HG03135 (cell line): ENCODE results near the gene DKC1.

Source experiments
- ATAC-seq: cut with Tn5 transposase; IDR thresholded peaks from one replicate; pipeline ENCODE4 v1.9.1; 2021; ENCODE audit warnings: mild to moderate bottlenecking, moderate library complexity; ENCODE audit not compliant: unreplicated experiment

Gene DKC1

DNA sequence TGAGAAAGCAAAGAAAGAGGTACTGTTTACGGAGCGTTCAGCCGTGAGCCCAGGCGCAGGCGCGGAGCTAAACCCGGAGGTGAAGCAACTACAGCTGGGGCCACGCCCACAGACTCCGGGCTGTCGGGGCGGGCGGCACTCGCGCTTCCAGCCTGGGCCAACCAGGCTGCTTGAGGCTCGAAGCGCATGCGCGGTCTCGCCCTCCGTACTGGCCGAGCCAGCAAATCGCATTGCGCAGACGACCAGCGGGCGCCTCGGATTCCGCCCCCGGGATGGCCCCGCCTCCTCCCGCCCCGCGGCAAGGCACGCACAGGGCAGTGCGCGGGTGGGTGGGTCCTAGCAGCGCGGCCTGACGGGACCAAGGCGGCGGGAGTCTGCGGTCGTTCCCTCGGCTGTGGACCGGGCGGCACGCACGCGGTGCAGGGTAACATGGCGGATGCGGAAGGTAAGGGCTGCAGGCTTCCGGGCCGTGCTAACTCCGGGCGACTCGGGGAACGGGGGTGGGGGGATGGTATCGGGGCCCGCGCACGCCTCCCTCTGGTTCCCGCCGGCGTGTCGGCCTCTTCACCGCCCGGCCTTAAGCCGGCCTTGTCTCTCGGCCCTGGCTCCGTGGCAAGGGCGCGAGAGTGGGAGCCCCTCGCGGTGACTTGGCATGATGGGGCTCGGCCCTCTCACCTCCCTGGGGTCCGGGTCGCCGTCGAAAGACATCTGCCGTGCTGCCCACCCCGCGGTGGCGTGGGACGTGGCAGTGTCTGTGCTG is at the start of gene DKC1:
Gene DKC1 (plus strand): TSS at position 328 of the 760 bp plus-strand sequence. CDS start 102 bp downstream, at position 430.
- ATAC-seq, result peak; percentile 79

DNA sequence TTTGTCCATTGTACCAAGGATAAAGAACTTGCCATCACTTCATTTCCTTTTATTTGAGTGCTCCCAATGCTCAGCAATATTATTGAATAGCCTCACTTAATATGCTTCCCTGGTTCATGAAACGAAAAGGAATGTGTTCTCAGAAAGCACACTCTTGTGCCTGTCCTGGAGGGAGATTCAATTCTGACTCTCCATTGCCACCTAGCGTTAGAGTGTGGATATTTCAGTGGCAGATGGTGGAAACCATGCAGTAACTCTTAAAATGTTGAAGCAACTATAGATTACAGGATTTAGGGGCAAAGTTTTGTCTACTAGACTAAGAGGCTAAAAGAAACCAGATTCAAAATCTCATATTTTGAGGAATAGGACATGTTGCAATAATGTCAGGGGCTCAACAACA is 47.7 kb upstream of the DKC1 start:
- ATAC-seq, result peak; percentile 45

DNA sequence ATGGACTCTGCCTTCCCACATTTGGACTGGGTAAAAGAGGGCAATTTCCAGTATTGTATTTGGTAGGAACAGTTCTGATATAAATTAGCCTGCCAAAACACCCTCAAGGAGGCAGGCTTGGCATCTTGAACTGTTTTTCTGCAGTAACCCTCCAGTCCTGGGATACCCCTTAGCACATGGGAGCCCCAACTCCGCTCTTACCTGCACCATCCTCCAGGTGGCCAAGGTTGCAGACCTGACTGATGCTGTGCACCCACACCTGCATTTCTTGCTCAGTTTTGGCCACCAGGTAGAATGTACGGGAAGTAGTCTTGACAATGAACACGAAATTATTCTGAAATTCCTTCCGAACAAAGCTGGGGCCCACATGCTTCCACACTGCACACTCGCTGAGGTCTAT is 46.8 kb upstream of the DKC1 start:
- no peak for ATAC-seq

DNA sequence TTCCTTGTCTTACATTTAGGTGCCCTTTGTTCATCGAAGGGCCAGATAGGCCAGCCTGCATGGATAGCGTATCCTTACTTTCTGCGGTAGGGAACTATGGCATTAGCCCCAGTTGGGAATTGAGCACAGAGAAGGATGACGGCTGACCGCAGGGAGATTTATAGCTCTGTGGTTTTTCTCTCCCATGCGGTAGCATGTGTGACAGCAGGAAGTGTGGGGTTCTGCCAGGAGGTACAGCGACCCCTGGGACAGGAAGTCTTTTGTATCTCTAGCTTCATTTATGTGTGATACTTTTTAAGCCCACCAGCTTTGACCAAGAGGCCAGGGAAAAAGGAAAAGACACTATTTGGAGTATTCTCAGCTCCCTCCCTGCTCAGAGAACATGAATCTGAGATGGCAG is 44.8 kb upstream of the DKC1 start:
- ATAC-seq, result no peak

DNA sequence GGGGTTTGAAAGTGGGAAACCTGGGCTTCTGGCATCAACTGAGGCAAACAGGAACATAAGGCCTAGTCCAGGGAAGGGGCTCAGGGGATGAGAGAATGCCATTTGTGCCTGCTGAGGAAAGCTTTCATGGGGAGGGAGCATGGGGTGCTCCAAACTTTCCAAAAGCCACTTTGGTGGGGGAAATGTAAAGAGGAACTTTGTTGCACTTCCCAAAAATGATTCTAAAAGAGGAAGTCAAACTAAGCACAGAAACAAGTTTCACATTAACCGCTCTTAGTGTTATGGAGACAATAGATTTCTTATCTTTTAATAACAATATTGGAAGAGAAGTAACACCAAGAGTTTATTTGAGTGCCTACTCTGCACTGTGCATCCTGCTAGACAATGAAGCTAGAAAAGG is 44.0 kb upstream of the DKC1 start:
- ATAC-seq, result no peak

DNA sequence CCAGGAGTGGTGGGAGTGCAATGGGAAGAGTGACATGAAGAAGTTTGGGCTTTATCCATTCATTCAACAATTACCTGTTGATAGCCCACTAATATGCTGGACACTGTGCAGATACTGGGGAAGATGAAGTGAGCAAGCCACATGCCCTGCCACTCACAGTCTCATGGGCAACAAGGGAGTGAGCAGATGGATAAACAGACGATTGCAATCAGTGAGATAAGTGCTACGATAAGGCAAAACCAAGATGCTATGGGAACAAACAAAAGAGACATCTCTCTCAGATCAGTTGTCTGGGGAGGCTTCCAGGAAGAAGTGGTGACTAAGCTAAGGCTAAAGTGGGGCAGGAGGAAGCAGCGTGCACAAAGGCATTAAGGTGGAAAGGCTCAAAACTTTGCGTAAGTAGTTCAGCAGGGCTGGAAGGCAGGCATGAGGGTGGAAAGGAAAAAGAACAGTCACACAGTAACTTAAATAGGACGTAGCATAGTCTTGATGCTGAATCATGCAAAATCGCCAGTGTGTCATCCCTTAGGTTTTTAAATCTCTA is 43.5 kb upstream of the DKC1 start:
- no peak for ATAC-seq

DNA sequence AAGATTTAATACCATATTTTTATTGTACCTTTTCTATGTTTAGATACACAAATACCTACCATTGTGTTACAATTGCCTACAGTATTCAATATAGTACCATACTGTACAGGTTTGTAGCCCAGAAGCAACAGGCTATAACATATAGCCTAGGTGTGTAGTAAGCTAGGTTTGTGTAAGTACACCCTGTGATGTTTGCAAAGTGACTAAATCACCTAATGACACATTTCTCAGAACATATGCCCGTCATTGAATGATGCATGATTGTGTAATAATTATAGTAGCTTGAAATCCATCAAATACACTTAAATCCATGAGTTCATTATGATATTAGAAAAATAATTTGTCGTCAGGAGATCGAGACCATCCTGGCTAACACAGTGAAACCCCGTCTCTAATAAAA is 42.6 kb upstream of the DKC1 start:
- no peak for ATAC-seq

DNA sequence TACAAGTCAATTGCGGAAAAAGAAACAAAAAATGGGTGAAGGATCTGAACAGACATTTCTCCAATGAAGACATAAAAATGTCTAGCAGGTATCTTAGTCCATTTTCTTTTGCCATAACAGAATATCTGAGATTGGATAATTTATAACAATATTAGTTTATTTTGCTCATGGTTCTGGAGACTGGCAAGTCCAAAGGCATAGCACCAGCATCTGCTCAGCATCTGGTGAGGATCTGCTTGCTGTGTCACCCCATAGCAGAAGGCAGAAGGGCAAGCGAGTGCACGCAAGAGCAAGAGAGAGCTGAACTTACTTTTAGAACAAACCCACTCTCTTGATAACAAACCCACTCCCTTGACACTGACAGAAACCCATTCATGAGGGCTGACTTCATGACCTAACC is 41.5 kb upstream of the DKC1 start:
- no peak for ATAC-seq

DNA sequence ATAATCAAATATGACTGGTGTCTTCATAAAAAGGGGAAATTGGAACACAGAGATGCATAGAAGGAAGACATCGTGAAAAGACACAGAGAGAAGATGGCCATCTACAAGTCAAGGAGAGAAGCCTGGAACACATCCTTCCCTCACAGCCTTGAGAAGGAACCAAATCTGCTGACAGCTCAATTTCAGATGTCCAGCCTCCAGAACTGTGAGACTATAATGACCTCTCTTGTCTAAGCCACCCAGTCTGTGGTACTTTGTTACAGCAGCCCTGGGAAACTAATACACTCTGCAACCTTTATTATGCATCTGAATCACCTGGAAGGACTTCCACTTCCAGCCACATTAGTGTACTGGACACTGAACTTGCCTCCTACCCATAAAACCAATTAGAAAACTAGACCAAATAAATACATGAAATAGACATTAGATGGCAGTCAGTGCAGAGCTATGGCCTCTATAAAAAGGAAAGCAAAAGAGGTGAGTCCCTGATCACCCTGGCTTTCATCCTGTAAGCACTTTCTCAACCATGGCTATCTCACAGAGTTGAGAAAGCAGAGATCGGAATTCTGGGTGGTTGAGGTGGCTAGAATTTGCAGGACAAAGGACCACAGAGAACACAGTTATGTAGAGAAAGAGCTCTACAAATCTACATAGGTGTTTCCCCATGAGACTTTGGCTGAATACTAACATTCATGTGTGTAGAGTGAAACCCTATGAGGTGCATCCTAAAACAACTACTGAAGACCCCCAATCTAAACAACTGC is 37.5 kb upstream of the DKC1 start:
- no peak for ATAC-seq

DNA sequence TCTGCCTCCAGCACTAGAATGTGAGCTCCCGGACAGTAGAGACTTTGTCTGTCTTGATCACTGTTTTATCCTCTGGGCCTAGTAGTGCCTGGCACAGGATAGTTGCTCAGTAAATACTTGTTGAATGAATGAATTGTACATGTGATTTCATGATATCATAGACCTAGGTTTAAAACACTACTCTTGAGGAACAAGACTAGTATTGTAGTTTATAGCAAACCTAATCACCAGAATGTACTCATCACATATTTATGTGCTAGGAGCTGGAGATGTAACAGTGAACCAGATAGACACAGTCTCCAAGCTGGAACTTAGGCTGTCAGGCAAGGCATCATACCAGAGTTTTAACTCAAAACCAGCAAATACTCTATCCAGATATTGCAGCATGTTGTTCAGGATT is 35.2 kb upstream of the DKC1 start:
- no peak for ATAC-seq

DNA sequence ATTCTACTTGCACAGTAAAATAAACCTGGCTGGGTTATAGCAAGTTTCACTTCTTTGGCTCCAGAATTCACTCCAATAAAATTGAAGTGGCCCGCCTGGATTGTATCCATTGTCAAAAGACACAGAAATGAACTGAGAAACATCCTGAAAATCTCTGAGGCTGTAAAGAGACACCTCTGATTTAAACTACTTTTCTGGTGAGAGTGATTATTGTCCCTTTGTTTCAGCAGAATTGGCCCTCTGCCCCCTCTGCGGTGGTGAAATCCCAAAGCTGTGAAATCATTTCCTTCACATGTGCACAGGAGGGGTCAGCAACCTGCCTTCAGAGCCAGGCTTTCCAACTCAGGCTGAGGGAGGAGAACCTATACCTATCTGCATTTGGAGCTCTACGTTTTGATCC is 34.8 kb upstream of the DKC1 start:
- ATAC-seq, result no peak

DNA sequence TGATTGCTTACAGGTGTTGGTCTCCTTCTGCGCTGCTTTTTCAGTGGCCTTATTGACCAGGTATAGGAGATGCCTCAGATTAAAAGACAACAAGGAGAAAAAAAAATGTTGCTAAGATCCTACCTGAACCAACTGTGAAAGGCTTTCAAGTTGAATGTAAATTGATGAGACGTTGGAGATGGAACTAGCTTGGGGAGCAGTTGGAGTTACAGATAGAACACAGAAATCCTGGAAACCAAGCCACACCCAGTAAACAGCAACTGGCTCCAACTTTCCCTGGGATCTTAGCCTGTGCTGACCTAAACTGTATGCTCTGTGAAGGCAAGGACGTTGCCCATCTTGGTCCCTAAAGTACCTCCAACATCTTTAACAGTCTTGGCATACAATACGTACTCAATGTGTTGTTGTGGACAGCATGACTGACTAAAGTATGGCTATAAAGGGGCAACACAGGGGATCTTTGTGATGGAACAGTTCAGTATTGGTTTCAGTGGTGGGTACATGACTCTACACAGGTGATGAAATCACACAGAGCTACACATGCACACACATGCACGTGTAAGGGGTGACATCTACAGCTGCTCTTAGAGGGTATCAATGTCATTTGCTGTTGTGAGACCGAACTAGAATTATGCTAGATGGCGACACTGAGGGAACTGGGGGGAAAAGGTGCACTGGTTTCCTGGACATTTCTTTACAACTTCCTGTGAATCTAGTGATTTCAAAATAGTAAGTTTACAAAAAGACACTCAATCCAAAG is 34.1 kb upstream of the DKC1 start:
- no peak for ATAC-seq

DNA sequence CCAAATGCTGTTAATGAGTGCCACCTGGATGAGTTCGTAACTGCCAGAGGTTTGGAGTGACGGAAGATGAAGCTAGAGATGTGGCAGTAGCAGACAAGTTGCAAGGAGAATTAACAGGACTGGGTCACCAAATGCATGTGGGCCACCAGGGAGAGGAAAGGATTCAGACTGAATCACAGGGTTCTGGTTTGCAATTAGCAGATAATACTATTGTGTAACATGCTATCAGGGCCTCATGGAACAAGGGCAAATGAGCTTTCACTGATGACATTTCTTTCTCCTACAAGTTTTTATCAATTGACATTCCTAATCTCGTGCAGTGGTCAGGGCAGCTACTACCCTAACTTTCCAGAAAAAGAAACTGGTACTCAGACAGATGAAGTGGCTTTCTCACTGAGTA is 33.2 kb upstream of the DKC1 start:
- no peak for ATAC-seq

DNA sequence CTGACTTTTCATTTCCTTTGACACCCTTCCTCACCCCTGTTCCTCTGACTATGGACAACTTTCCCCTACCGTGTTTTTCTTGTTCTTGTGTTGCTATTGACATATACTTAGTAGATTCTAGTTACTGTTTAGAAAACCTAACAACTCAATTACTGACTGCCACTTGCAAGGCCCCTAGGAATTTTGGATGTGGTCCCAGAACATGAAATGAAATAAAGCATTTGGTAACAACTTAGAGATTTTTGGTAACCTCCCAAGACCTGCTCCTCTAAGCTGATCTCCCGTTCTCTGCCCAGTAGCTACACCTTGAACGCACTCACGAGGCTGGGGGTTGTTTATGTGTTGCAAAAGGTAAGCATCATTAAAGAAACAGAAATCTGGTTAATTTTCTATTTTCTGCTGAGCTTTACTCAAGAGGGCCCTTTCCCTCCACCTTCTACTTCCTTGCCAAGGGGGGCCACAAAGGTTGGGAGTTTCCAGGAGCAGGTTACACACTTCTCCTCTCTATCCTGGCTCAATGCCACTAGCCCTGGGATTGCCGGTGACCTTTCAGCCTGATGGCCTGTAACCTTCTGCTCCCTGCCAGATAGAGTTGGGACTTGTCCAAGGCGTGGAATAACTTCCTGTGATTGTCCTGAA is 32.3 kb upstream of the DKC1 start:
- ATAC-seq, result no peak

DNA sequence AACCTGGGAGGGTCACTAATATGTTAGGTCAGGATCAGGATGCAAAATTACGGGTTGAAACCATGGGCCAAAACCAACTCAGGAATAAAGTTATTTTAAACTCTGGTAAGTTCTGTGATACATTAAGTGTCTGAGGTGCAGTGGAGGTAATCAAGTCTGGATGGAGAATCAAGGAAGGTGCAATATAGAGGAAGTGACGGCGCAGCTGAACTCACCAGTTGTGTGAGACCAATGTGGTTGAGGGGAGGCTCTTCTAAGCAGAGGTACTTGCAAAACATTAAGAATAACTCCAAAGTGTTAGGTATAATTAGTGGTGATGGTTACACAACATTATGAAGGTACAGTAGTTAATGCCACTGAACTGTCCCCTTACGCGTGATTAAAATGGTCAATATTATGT is 31.5 kb upstream of the DKC1 start:
- no peak for ATAC-seq

DNA sequence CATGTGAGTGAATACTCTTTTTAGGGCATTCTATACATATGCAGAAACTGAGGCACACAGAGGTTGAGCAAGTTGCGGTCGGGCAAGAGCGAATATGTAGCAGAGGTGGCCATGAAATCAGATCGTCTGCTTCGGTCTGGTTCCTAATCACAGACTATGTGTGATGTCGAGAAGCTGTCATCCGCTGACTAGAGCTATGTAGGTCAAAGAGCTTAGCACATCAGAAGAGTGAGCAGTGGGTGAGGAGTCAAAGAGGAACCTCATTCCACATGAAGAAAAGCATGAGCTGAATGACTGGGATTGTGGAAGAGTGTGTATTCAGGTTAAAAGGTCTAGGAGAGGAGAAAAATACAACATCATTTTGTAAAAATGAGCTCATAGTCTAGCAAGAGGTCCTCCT is 30.8 kb upstream of the DKC1 start:
- no peak for ATAC-seq

DNA sequence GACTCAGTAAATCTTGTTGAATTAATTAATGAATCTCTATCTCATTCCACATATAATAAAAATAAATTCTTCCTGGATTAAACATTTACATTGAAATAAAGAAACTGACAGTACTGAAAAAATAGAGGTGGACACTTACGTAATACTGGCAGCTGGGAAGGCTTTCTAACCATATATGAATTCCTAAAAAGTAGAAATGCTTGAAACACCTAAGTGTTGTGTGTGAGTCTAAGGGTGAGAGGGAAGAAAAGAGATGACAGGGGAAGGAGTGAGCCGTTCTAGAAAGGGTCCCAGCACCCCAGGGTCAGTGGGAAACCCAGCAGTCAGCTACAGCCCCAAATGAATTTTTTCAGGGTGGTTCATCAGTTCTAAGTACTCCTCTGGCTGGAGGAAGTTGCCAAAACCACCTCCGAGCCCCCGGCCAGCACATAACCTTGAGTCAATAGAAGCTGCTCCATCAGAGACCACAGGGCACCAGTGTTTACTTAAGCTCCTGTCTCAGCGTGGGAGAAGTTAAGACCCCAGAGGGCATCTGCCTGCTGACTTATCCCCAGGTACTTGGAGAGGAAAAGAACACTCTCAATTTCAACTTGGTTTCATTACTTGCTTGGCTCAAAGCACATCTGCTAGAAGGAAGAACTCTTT is 30.1 kb upstream of the DKC1 start:
- no peak for ATAC-seq

DNA sequence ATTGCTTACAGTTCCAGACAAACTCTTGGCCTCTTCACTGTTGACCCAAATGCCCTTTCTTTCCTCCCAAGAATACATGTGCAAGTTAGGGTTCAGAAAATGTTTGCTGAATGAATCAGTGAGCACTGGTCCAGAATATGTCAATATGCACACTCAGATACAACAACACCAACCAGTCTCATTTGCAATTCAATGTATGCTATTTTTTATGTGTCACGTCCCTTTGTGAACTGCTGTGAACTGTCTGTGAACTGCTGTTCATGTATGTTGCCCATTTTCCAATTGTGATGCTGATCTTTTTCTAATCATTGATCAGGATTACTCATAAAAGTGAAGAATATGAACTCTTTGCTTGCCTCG is 29.6 kb upstream of the DKC1 start:
- ATAC-seq, result no peak

DNA sequence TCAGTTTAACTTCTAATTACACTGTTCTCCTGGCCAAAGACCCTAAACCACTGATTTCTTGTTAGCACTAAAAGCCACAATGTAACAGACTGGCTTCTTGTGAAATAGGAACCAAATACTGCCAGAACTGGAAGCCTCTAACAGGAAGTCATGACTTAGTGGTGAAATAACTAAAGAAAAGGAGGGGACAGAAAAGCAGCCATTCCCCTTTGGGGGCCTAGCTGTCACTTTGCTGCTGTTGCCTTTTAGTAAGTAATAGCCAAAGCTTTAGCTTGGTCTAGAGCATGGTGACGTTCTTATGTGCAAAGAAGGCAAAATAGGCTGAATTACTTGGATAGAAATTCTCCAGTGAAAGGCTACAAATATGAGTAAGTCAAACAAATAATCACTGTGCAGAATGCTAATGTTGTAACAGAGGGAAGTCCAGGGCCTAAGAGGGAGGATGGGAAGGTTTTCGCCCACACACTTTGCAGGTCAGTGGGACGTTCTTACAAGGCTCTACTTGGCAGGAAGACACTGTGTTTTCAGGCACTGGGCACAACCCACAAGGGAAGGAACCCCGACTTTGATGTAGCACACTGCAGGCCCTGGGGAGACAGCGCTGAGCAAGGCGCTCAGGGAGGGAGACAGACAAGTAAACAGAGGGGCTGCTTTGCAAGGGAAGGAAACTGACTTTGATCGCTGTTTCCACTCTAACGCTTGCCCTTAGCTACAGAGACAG is 28.4 kb upstream of the DKC1 start:
- ATAC-seq, result no peak
